ENCODE results near the gene FAM117A.

GRCh38 chr17:49734515-49735490 lies 29.1 kb downstream of the FAM117A start:
- TF ChIP-seq CTCF (IDR thresholded peaks at IDR 0.05; ENCODE audit: borderline replicate concordance, extremely low read depth, low read length, poor library complexity, severe bottlenecking), result no peak
- no peak for TF ChIP-seq EZH2 (IDR thresholded peaks at IDR 0.05; ENCODE audit: borderline replicate concordance, low read depth, low read length, severe bottlenecking)
